Stimulated activated CD8-positive, alpha-beta memory T cell treated with anti-CD3 and anti-CD28 coated beads, Interleukin-15, amount 100 ng/mL, for 24 hours (primary cell): Measurements from ENCODE around the gene LELP1.
"Not testable (repeated sequence)": the region's sequence is repeated elsewhere in the genome, so short reads cannot be mapped to it uniquely, and the experiment has no call there.

Experiments
- DNase-seq: peaks from one replicate; pipeline ENCODE4 v3.0.0-alpha.2; 2020; ENCODE audit warnings: low read depth

The LELP1 gene

DNA sequence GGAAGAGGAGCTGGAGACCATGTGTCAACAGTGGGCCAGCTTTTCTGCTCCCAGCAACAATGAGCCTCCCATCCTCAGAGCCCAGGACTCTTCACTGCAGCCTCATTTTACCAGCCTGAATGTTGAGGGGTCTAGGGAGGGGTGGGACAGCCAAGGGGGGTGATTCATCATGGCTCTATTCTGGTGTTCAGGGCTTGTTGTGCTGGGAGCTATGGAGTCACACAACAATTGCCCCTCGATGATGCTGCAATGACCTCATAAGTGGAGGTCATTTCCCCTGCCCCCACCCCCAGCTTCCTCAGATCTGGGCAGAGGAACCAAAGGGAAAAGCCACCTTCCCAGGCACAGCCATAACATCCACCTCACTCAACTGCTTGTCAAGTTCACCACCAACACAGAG lies at the start of gene LELP1:
Gene LELP1, plus strand, starts transcription at position 301 of the 400 bp plus-strand sequence. CDS start 1,278 bp downstream, outside the sequence.
- DNase-seq: no peak

DNA sequence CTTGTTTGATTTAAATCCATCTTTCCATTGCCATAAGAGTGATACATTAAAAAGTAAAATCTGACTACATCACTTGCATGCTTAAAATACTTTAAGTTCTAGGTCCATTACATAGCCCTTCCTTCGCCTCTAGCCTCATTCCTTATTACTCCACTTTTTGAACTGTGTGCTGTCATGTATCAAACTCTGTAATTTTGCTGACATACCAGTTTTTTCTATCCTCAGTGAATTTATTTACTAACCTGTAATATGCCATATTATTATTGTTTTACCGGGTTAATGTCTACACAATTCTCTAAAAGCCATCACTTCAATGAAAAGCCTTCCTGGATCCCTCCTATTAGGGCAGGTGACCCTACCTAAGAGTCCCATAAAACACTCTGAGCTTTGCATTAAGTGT lies 47.7 kb upstream of the LELP1 start:
- no peak for DNase-seq

DNA sequence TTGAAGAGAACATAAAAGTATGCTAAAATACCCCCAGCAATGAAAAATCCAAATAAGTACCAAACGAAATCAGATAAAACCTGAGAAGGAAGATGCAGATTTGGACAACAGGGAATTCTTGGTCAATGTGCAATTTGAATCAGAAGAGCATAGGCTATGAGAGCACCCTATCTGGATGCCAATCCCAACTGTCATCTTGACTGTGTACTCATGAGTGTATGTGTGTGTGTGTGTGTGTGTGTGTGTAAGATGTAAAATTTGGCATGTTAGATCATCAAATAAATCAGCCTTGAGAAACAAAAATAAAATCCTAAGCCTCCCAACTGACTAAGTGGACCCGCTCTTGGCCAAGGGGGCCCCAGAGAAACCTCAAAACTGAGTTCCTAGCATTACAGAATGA lies 34.5 kb upstream of the LELP1 start:
- no peak for DNase-seq

GRCh38 chr1:153174624-153175023 lies 28.6 kb upstream of the LELP1 start:
- DNase-seq: no peak

GRCh38 chr1:153178922-153179321 lies 24.3 kb upstream of the LELP1 start:
- no peak for DNase-seq

GRCh38 chr1:153180556-153180955 lies 22.7 kb upstream of the LELP1 start:
- no peak for DNase-seq

- DNase-seq: not testable (repeated sequence)
These were observed 14.9 kb upstream of the LELP1 start for GRCh38 chr1:153188301-153188700.

- no peak for DNase-seq
These were observed 12.9 kb upstream of the LELP1 start for GRCh38 chr1:153190373-153190772.

GRCh38 chr1:153192697-153193096 lies 10.5 kb upstream of the LELP1 start:
- DNase-seq: no peak

DNA sequence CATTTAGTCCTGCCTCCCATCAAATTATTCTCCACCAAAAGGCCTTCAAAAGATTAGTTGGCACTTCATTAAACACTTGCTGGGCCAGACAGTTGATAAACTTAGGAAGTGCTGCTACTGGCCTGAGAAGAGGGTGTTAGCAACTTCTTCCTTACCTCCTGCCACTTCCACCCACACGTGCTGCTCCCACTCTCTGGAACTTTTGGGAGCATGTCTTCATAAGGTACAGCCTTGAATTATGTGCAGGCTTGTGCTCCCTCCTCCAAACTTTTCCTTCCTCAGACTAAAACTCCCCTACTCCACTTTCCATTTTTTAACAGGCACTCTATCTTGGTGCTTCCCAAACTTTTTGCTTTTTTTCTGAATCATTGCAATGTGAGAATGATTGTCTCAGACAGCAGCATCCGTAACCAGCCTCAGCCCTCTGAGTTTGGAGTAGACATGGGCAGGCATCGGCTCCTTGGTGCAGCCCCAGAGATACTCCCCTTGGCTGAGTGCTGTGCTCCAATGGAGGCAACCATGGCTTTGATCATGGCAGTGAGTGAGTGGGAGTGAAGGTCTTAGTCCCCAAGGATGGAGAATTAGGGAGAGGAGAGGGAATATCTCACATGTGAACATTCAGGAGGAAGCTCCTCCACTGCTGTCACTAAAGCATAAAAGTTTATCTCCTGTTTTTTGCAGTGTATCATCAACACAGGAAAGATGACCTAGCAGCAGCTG lies 8.7 kb upstream of the LELP1 start:
- no peak for DNase-seq

GRCh38 chr1:153195216-153195615 lies 8.0 kb upstream of the LELP1 start:
- DNase-seq: no peak

- no peak for DNase-seq
These were observed 1.2 kb upstream of the LELP1 start for GRCh38 chr1:153202006-153202405.

- DNase-seq: no peak
These were observed 3.4 kb downstream of the LELP1 start for GRCh38 chr1:153206631-153207030.

GRCh38 chr1:153210206-153210605 lies 7.0 kb downstream of the LELP1 start:
- DNase-seq: no peak

DNA sequence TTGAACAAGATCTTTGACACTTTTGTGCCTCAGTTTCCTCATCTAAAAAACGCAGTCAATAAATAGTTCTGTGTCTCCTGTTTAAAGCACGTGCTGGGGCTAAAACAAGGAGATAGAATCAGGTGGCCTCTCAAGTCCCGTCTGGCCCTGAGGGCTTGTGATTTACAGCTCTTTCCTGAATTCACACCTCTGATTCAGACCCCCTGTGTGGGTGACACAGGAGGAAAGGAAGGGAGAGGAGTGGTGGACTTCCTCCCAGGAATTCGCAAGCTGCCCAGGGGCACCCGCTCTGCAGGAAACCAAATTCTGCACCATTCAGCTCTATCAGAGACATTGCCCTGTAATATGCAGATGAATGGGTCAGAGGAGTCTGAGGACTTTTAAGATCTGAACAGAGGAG lies 9.0 kb downstream of the LELP1 start:
- DNase-seq: no peak

GRCh38 chr1:153213519-153213918 lies 10.3 kb downstream of the LELP1 start:
- DNase-seq: no peak

GRCh38 chr1:153217212-153217611 lies 14.0 kb downstream of the LELP1 start, which contains the start of gene PRR9:
Gene PRR9, plus strand, starts transcription at chr1:153217584. Its CDS starts 561 bp downstream, at chr1:153218145.
- DNase-seq: no peak

DNA sequence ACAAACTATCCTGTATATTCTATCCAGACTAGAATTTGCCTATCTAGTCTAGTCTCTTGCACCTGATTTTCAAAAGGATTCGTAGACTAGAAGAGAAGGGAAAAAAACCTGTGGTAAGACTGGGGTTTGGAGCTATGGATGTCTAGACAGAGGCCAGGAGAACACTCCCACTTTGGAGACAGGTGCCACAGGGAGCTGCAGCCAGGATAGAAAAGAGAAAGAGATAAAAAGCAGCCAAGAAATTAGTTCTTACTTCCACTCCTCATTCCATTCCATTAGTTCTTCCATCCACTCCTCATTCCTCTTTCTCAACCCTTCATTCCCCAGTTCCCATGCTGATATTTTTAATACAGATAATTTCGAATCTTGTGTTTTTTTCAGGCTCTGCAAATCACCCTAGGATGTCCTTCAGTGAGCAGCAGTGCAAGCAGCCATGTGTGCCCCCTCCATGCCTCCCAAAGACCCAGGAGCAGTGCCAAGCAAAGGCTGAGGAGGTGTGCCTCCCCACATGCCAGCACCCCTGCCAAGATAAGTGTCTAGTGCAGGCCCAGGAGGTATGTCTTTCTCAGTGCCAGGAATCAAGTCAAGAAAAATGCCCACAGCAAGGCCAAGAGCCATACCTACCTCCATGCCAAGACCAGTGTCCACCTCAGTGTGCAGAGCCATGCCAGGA lies 14.7 kb downstream of the LELP1 start:
- DNase-seq: no peak

GRCh38 chr1:153220606-153221303 lies 17.5 kb downstream of the LELP1 start:
- DNase-seq: no peak

- DNase-seq: not testable (repeated sequence)
These were observed 20.0 kb downstream of the LELP1 start for GRCh38 chr1:153223040-153223891.

GRCh38 chr1:153227810-153228209 lies 24.6 kb downstream of the LELP1 start:
- no peak for DNase-seq

- DNase-seq: no peak
These were observed 25.3 kb downstream of the LELP1 start for GRCh38 chr1:153228491-153228890.
